ENCODE results near the gene GRAP2.

DNA sequence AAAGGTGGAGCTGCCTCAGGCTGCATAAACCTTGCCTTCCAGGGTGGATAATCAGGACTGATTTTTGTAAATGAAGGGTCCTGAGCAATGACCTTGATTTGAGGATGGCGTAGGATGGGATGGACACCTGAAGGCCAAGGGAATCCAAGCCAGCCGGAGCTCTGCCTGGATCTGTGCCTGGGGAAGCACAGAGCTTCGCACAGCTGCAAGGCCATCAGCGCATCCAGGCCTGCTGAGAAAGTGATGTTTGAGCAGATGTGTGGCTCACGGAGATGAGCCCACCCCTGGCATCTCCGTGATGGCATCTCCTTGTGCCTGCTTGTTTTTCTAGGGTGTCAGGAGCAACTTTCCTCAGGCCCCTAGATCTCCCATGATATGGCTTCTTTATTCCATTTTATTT is 117.2 kb downstream of the GRAP2 start:
- no peak for TF ChIP-seq ZNF670 (CRISPR knock-in tag; IDR thresholded peaks at IDR 0.05; ENCODE audit: borderline replicate concordance)
- TF ChIP-seq, protein P1, sequence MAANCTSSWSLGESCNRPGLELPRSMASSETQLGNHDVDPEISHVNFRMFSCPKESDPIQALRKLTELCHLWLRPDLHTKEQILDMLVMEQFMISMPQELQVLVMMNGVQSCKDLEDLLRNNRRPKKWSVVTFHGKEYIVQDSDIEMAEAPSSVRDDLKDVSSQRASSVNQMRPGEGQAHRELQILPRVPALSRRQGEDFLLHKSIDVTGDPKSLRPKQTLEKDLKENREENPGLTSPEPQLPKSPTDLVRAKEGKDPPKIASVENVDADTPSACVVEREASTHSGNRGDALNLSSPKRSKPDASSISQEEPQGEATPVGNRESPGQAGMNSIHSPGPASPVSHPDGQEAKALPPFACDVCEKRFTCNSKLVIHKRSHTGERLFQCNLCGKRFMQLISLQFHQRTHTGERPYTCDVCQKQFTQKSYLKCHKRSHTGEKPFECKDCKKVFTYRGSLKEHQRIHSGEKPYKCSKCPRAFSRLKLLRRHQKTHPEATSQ (CRISPR knock-in tag; IDR thresholded peaks at IDR 0.05; ENCODE audit: borderline replicate concordance) = no peak
- no peak for TF ChIP-seq CHCHD3 (CRISPR knock-in tag; IDR thresholded peaks at IDR 0.05)
- TF ChIP-seq ZNF10 (CRISPR knock-in tag; IDR thresholded peaks at IDR 0.05; ENCODE audit: borderline replicate concordance, low read depth) = no peak

Data from HepG2 (cell line).